Activated CD4-positive, CD25-positive, alpha-beta regulatory T cell treated with anti-CD3 and anti-CD28 coated beads, Interleukin-2, amount 50 U/mL, for 24 hours (primary cell): ENCODE results near the gene GCLC.
"Not testable (repeated sequence)": the region's sequence is repeated elsewhere in the genome, so short reads cannot be mapped to it uniquely, and the experiment has no call there.

ENCODE experiments used
- ATAC-seq, 2 donors: fragments of 150-1000 bp; cut with Tn5 transposase; one replicate each; pipeline ENCODE4 v1.10.0; 2021; ENCODE audit warnings: mild to moderate bottlenecking in 1 of 2, moderate library complexity in 1 of 2

Gene GCLC

GRCh38 chr6:53556986-53557715 is 12.2 kb upstream of the GCLC start:
- no peak for ATAC-seq

GRCh38 chr6:53553600-53553999 is 8.7 kb upstream of the GCLC start:
- ATAC-seq = not testable (repeated sequence)

- ATAC-seq = not testable (repeated sequence)
These were observed 6.8 kb upstream of the GCLC start for GRCh38 chr6:53551681-53552080.

GRCh38 chr6:53547811-53548496 is 3.1 kb upstream of the GCLC start:
- peak; percentile 81 to 84 for ATAC-seq

- peak in 1 of 2 donors; percentile 1 for ATAC-seq
These were observed 2.4 kb upstream of the GCLC start for GRCh38 chr6:53547166-53547810.

GRCh38 chr6:53546281-53546680 is 1.4 kb upstream of the GCLC start:
- ATAC-seq = no peak

- no peak for ATAC-seq
These were observed 758 bp downstream of the GCLC start for GRCh38 chr6:53544217-53544469.

GRCh38 chr6:53543359-53544216 is 1.3 kb downstream of the GCLC start:
- ATAC-seq = no peak

GRCh38 chr6:53541900-53542299 is 3.0 kb downstream of the GCLC start:
- ATAC-seq = no peak

- ATAC-seq = no peak
These were observed 4.7 kb downstream of the GCLC start for GRCh38 chr6:53540129-53540692.

GRCh38 chr6:53539561-53539960 is 5.3 kb downstream of the GCLC start:
- no peak for ATAC-seq

GRCh38 chr6:53536561-53536960 is 8.3 kb downstream of the GCLC start:
- ATAC-seq = peak; percentile 42 to 53

GRCh38 chr6:53532942-53533341 is 12.0 kb downstream of the GCLC start:
- ATAC-seq = peak; percentile 18 to 34

- ATAC-seq = peak in 1 of 2 donors; percentile 21
These were observed 12.7 kb downstream of the GCLC start for GRCh38 chr6:53532061-53532797.

- ATAC-seq = no peak
These were observed 14.0 kb downstream of the GCLC start for GRCh38 chr6:53530780-53531386.

- no peak for ATAC-seq
These were observed 14.6 kb downstream of the GCLC start for GRCh38 chr6:53530346-53530745.

GRCh38 chr6:53529324-53530036 is 15.4 kb downstream of the GCLC start:
- peak; percentile 34 to 48 for ATAC-seq

- ATAC-seq = no peak
These were observed 16.8 kb downstream of the GCLC start for GRCh38 chr6:53528107-53528506.

GRCh38 chr6:53527249-53527765 is 17.6 kb downstream of the GCLC start:
- ATAC-seq = no peak

- ATAC-seq = no peak
These were observed 18.9 kb downstream of the GCLC start for GRCh38 chr6:53526000-53526399.

- ATAC-seq = no peak
These were observed 20.5 kb downstream of the GCLC start for GRCh38 chr6:53524455-53524815.
